Measurements from ENCODE around the gene CHST8.

CHST8 gene

DNA sequence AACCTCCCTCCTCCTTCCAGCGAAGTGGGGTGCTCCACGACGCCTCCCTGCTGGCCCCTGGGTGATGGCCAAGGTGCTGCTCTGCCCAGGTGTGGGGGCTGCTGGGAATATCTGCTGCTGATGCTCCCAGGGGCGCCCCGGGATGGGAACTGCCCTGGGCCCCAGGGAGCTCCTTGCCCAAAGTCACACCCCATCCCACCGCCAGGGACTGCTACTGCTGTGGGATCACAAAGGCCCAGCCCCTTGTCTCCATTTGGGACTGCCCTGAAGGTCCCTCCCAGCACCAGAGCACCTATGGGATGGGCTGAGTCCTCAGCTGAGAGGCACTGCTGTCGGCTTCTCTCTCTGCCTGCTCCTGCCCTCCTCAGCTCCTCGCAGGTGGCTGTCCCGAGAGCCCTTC is 19.0 kb downstream of the CHST8 start:
- Histone ChIP-seq H3K4me3 (ENCODE audit: low read length) (no peak overlapping the region), H3K4me1 (ENCODE audit: insufficient read depth, low read length) (no peaks in the 10 kb centered on the region), H3K9me3 (ENCODE audit: low read length) (peaks cover 3% of the 10 kb centered on the region), H3K36me3 (ENCODE audit: insufficient read depth, low read length) (no peaks in the 10 kb centered on the region), H2AFZ (ENCODE audit: low read depth, low read length) (no peak overlapping the region), H3K27me3 (ENCODE audit: insufficient read depth, low read length) (peaks cover 8% of the 10 kb centered on the region)

DNA sequence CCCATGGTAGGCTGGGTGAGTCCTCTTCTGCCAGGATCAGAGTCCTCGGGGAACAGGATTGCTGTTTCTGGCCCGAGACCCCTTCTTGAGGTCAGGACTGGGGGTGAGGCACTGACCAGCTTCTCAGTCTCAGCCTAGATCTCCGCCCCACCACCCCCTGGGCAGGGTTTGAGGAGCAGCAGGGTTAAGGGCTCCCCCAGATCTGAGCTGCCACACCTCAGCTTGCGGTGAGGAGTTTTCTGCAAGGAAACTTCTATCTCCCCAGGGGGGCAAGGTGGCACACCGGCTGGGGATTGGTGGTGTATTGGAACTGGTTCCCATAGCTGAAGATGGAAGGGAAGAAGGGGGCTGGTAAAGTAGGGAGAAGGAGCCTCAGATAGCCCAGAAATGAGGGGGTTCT is 19.5 kb downstream of the CHST8 start:
- Histone ChIP-seq H2AFZ (ENCODE audit: low read depth, low read length) (no peak overlapping the region), H3K4me3 (ENCODE audit: low read length) (no peak overlapping the region), H3K4me1 (ENCODE audit: insufficient read depth, low read length) (no peaks in the 10 kb centered on the region), H3K27me3 (ENCODE audit: insufficient read depth, low read length) (peaks cover 8% of the 10 kb centered on the region), H3K9me3 (ENCODE audit: low read length) (no peaks in the 10 kb centered on the region), H3K36me3 (ENCODE audit: insufficient read depth, low read length) (no peaks in the 10 kb centered on the region)

GRCh38 chr19:33641956-33642498 is 20.3 kb downstream of the CHST8 start:
- H3K36me3 ChIP-seq (ENCODE audit: insufficient read depth, low read length): no peaks in the 10 kb centered on the region
- no peak overlapping the region for H2AFZ ChIP-seq (ENCODE audit: low read depth, low read length)
- no peaks in the 10 kb centered on the region for H3K4me1 ChIP-seq (ENCODE audit: insufficient read depth, low read length)
- H3K9me3 ChIP-seq (ENCODE audit: low read length): no peaks in the 10 kb centered on the region
- peaks cover 8% of the 10 kb centered on the region for H3K27me3 ChIP-seq (ENCODE audit: insufficient read depth, low read length)
- no peak overlapping the region for H3K4me3 ChIP-seq (ENCODE audit: low read length)

DNA sequence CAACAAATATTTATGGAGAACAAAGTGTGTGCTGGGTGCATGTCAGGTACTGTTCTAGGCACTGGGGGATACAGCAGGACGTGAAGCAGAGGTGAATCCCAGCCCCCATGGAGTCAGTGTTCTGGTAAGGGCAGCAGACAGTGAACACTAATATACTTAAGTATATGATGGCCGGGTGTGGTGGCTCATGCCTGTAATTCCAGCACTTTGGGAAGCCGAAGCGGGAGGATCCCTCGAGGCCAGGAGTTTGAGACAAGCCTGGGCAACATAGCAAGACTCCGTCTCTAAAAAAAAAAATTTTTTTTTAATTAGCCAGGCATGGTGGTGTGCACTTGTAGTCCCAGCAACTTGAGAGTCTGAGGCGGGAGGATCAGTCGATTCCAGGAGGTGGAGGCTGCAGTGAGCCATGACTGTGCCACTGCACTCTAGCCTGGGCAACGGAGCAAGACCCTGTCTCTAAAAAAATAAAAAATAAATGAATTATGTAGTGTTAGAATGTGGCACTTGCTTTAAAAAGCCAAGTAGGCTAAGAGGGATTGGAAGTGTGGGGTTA is 22.6 kb downstream of the CHST8 start:
- Histone ChIP-seq H3K4me3 (ENCODE audit: low read length) (no peak overlapping the region), H3K9me3 (ENCODE audit: low read length) (no peaks in the 10 kb centered on the region), H3K27me3 (ENCODE audit: insufficient read depth, low read length) (peaks cover 4% of the 10 kb centered on the region), H2AFZ (ENCODE audit: low read depth, low read length) (no peak overlapping the region), H3K36me3 (ENCODE audit: insufficient read depth, low read length) (no peaks in the 10 kb centered on the region), H3K4me1 (ENCODE audit: insufficient read depth, low read length) (no peaks in the 10 kb centered on the region)

- Histone ChIP-seq H3K27me3 (ENCODE audit: insufficient read depth, low read length) (no peaks in the 10 kb centered on the region), H3K4me1 (ENCODE audit: insufficient read depth, low read length) (no peaks in the 10 kb centered on the region)
Observed at GRCh38 chr19:33646306-33646705, 24.6 kb downstream of the CHST8 start.

GRCh38 chr19:33647146-33647545 is 25.4 kb downstream of the CHST8 start:
- no peaks in the 10 kb centered on the region for H3K27me3 ChIP-seq (ENCODE audit: insufficient read depth, low read length)

More at GRCh38 chr19:33646306-33646705, 24.6 kb downstream of the CHST8 start:
- no peak overlapping the region for H3K4me3 ChIP-seq (ENCODE audit: low read length)
- no peaks in the 10 kb centered on the region for H3K36me3 ChIP-seq (ENCODE audit: insufficient read depth, low read length)
- H3K9me3 ChIP-seq (ENCODE audit: low read length): no peaks in the 10 kb centered on the region
- no peak overlapping the region for H2AFZ ChIP-seq (ENCODE audit: low read depth, low read length)

DNA sequence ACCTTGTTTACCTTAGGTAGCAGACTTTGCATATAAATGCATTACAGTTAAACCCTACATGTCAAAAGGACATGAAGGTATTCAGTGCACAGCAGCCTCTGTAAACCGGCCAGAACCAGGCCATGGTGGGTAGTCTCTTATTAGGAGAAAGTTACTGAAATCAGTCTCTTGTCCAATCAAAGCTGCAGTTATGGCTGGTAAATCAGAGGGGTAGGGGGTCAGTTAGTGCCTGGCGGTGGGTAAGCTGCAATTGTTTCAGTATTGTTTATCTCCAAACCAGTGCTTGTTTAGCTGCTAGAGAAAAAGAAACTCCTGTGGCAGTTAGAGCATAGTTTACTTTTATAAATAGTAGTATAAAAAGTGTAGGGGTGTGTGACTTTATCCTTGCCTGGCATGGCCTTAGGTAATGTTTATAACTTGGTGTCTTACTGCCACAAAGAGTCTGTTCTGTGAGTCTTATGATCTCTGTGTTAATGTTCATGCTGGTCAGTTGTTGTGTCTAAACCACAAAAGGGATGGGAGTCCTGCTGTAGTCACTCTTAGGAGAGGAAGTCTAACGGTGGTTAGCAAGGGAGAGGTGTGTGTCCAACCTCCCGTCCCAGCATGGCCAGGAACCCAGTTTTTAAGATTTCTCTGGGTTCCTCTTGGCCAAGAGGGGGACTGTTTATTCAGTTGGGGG is 28.0 kb downstream of the CHST8 start:
- Histone ChIP-seq H3K36me3 (ENCODE audit: insufficient read depth, low read length) (no peaks in the 10 kb centered on the region), H3K4me1 (ENCODE audit: insufficient read depth, low read length) (no peaks in the 10 kb centered on the region), H3K27me3 (ENCODE audit: insufficient read depth, low read length) (no peaks in the 10 kb centered on the region)

More at GRCh38 chr19:33647146-33647545, 25.4 kb downstream of the CHST8 start:
- Histone ChIP-seq H2AFZ (ENCODE audit: low read depth, low read length) (no peak overlapping the region), H3K4me1 (ENCODE audit: insufficient read depth, low read length) (no peaks in the 10 kb centered on the region), H3K36me3 (ENCODE audit: insufficient read depth, low read length) (no peaks in the 10 kb centered on the region), H3K4me3 (ENCODE audit: low read length) (no peak overlapping the region), H3K9me3 (ENCODE audit: low read length) (no peaks in the 10 kb centered on the region)

DNA sequence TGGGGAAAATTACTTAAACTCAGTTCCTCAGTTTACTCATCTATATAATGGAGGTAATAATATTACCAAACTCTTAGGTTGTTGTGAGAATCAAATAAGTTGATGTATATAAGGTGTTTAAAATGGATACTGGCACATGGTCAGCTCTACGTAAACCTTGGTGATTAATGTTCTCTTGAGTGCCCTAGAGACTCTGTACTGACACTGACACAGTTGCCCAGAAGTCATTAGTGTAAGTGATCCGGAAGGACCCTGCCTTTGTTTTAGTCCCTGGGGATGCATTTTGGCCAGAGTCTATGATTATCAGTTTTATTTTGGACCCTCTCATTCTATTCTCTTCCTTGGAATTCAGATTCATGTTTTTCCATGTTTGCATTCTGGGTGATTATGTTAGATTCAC is 31.9 kb downstream of the CHST8 start:
- no peaks in the 10 kb centered on the region for H3K36me3 ChIP-seq (ENCODE audit: insufficient read depth, low read length)
- no peak overlapping the region for H2AFZ ChIP-seq (ENCODE audit: low read depth, low read length)
- H3K4me1 ChIP-seq (ENCODE audit: insufficient read depth, low read length): no peaks in the 10 kb centered on the region
- H3K27me3 ChIP-seq (ENCODE audit: insufficient read depth, low read length): no peaks in the 10 kb centered on the region
- H3K4me3 ChIP-seq (ENCODE audit: low read length): no peak overlapping the region
- H3K9me3 ChIP-seq (ENCODE audit: low read length): no peaks in the 10 kb centered on the region

More for the DNA sequence above, 28.0 kb downstream of the CHST8 start:
- no peaks in the 10 kb centered on the region for H3K9me3 ChIP-seq (ENCODE audit: low read length)
- H3K4me3 ChIP-seq (ENCODE audit: low read length): no peak overlapping the region
- no peak overlapping the region for H2AFZ ChIP-seq (ENCODE audit: low read depth, low read length)

- no peaks in the 10 kb centered on the region for H3K27me3 ChIP-seq (ENCODE audit: insufficient read depth, low read length)
- H3K36me3 ChIP-seq (ENCODE audit: insufficient read depth, low read length): no peaks in the 10 kb centered on the region
- H3K4me1 ChIP-seq (ENCODE audit: insufficient read depth, low read length): no peaks in the 10 kb centered on the region
- H3K9me3 ChIP-seq (ENCODE audit: low read length): no peaks in the 10 kb centered on the region
- H3K4me3 ChIP-seq (ENCODE audit: low read length): no peak overlapping the region
- H2AFZ ChIP-seq (ENCODE audit: low read depth, low read length): no peak overlapping the region
Observed at GRCh38 chr19:33654840-33655508, 33.2 kb downstream of the CHST8 start.

- no peaks in the 10 kb centered on the region for H3K27me3 ChIP-seq (ENCODE audit: insufficient read depth, low read length)
- H3K4me1 ChIP-seq (ENCODE audit: insufficient read depth, low read length): no peaks in the 10 kb centered on the region
- no peak overlapping the region for H3K4me3 ChIP-seq (ENCODE audit: low read length)
- no peak overlapping the region for H2AFZ ChIP-seq (ENCODE audit: low read depth, low read length)
- H3K36me3 ChIP-seq (ENCODE audit: insufficient read depth, low read length): no peaks in the 10 kb centered on the region
- H3K9me3 ChIP-seq (ENCODE audit: low read length): no peaks in the 10 kb centered on the region
Observed at GRCh38 chr19:33659835-33660234, 38.1 kb downstream of the CHST8 start.

DNA sequence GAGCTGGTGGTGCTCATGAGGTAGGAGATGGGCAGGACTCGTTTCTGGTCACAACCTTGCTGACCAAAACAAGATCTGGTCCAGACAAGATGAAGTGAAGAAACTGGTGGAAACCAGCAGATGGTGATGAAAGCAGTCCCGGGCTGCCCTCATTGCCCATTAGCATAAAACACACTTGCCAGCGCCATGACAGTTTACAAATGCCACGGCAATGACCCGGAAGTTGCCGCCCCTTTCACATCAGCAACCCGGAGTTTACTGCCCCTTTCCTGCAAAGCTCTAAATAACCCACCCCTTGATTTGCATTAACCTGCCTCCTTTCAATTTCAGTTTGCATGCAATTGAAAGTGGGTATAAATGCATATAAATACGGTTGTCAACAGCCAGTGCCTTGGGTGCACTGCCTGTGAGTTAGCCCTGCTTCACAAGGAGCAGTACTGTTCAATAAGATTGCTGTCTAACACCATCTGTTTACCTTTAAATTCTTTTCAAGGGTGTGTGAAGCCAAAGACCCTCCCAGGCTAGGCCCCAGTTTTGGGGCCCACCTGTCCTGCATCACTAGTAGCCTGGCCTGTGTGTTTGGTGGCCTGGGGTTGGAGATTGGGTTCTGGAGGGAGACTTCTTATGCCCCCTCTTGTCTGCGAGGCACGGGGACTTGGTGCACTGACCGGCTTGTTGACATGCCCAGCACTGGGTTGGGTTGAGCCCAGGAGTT is 38.8 kb downstream of the CHST8 start:
- Histone ChIP-seq H3K4me1 (ENCODE audit: insufficient read depth, low read length) (no peaks in the 10 kb centered on the region), H2AFZ (ENCODE audit: low read depth, low read length) (no peak overlapping the region), H3K27me3 (ENCODE audit: insufficient read depth, low read length) (no peaks in the 10 kb centered on the region), H3K4me3 (ENCODE audit: low read length) (no peak overlapping the region), H3K9me3 (ENCODE audit: low read length) (no peaks in the 10 kb centered on the region), H3K36me3 (ENCODE audit: insufficient read depth, low read length) (no peaks in the 10 kb centered on the region)

GRCh38 chr19:33661336-33661735 is 39.6 kb downstream of the CHST8 start:
- Histone ChIP-seq H3K4me3 (ENCODE audit: low read length) (no peak overlapping the region), H3K27me3 (ENCODE audit: insufficient read depth, low read length) (no peaks in the 10 kb centered on the region), H3K36me3 (ENCODE audit: insufficient read depth, low read length) (no peaks in the 10 kb centered on the region), H2AFZ (ENCODE audit: low read depth, low read length) (no peak overlapping the region), H3K9me3 (ENCODE audit: low read length) (no peaks in the 10 kb centered on the region), H3K4me1 (ENCODE audit: insufficient read depth, low read length) (no peaks in the 10 kb centered on the region)

Data from neuron (in vitro differentiated cells).